IMR-90 (cell line): ENCODE measurements around the gene NAV2. TPM values are rescaled to one million over a fixed set of nuclear protein-coding genes. Genes with fewer than 3 reads are reported as not detected.

ENCODE experiments used
- ATAC-seq: fragments of 200-7000 bp; cut with Tn5 transposase; 2 replicates; pipeline ENCODE4 v1.9.1; 2020; ENCODE audit warnings: low read depth, mild to moderate bottlenecking, moderate library complexity
- BruUV-seq: library from RNA; stranded (reverse); fragments of 400-500 nt; replicated peaks from 2 replicates; lab custom pipeline; 2021; lab: Mats Ljungman, UMichigan
- CTCF ChIA-PET: fragments of 300-600 bp; formaldehyde crosslinking; extraction: SDS; loops from one replicate; lab custom pipeline; 2021; ENCODE audit warnings: antibody characterized with exemption; lab: Yijun Ruan, JAX
- POLR2A ChIA-PET: fragments of 300-600 bp; sonication (Branson Sonifier 250); formaldehyde crosslinking; loops from one replicate; lab custom pipeline; 2022; ENCODE audit warnings: antibody characterized with exemption; ENCODE audit not compliant: unreplicated experiment; lab: Charles Lee
- DNase-seq: peaks from one replicate; pipeline ENCODE4 v3.0.0; 2013
- H2AFZ ChIP-seq: replicated peaks from 2 replicates; pipeline ENCODE3; 2013; ENCODE audit warnings: low read length, mild to moderate bottlenecking; ENCODE audit not compliant: poor library complexity
- H2AK5ac ChIP-seq: 2 replicates; pipeline ENCODE4 v1.6.1; 2013; ENCODE audit warnings: low read depth, low read length, inconsistent platforms
- H2AK9ac ChIP-seq: replicated peaks from 2 replicates; pipeline ENCODE3; 2013; ENCODE audit warnings: mild to moderate bottlenecking, low read depth, low read length, moderate library complexity; ENCODE audit not compliant: poor library complexity
- H2BK120ac ChIP-seq: 2 replicates; pipeline ENCODE4 v1.6.1; 2013; ENCODE audit warnings: low read depth, low read length, inconsistent platforms
- H2BK15ac ChIP-seq: 3 replicates; pipeline ENCODE4 v1.6.1; 2013; ENCODE audit warnings: low read depth, low read length, inconsistent platforms
- H2BK20ac ChIP-seq: 2 replicates; pipeline ENCODE4 v1.6.1; 2013; ENCODE audit warnings: low read depth, mild to moderate bottlenecking, inconsistent platforms, low read length, moderate library complexity
- H2BK5ac ChIP-seq: 2 replicates; pipeline ENCODE4 v1.6.1; 2013; ENCODE audit warnings: mild to moderate bottlenecking, low read depth, low read length, inconsistent platforms; ENCODE audit not compliant: poor library complexity, severe bottlenecking
- H3K14ac ChIP-seq: replicated peaks from 2 replicates; pipeline ENCODE4 v1.6.1; 2013; ENCODE audit warnings: low read depth, low read length, inconsistent platforms
- H3K18ac ChIP-seq: 2 replicates; pipeline ENCODE4 v1.6.1; 2013; ENCODE audit warnings: low read depth, low read length, control low read depth
- H3K23ac ChIP-seq: 2 replicates; pipeline ENCODE4 v1.6.1; 2013; ENCODE audit warnings: low read depth, low read length, inconsistent platforms
- H3K27ac ChIP-seq: 2 replicates; pipeline ENCODE4 v1.5.1; 2013; ENCODE audit warnings: mild to moderate bottlenecking, control low read depth, low read length; ENCODE audit not compliant: insufficient read depth
- H3K27me3 ChIP-seq: 2 replicates; pipeline ENCODE4 v1.6.1; 2013; ENCODE audit warnings: low read length; ENCODE audit not compliant: control insufficient read depth, insufficient read depth
- H3K36me3 ChIP-seq: 2 replicates; pipeline ENCODE4 v1.6.1; 2013; ENCODE audit warnings: low read length, mixed read lengths; ENCODE audit not compliant: control insufficient read depth, insufficient read depth
- H3K4ac ChIP-seq: 2 replicates; pipeline ENCODE4 v1.6.1; 2013; ENCODE audit warnings: low read depth, low read length, inconsistent platforms
- H3K4me1 ChIP-seq: 2 replicates; pipeline ENCODE4 v1.6.1; 2013; ENCODE audit warnings: low read length, mixed read lengths; ENCODE audit not compliant: control insufficient read depth, insufficient read depth
- H3K4me2 ChIP-seq: 2 replicates; pipeline ENCODE4 v1.6.1; 2013; ENCODE audit warnings: low read depth, mild to moderate bottlenecking, control low read depth, low read length, moderate library complexity
- H3K4me3 ChIP-seq: 2 replicates; pipeline ENCODE4 v1.5.1; 2013; ENCODE audit warnings: low read depth, mild to moderate bottlenecking, control low read depth, low read length, moderate library complexity; ENCODE audit not compliant: insufficient read depth
- H3K56ac ChIP-seq: 2 replicates; pipeline ENCODE4 v1.6.1; 2013; ENCODE audit warnings: low read length, inconsistent platforms; ENCODE audit not compliant: insufficient read depth; ENCODE audit errors: extremely low read depth
- H3K79me1 ChIP-seq, 2 experiments: 2 replicates each; pipeline ENCODE4 v1.6.1; 2013; ENCODE audit warnings: low read length in 2 of 2, inconsistent platforms in 1 of 2, low read depth in 1 of 2
- H3K9ac ChIP-seq: 2 replicates; pipeline ENCODE4 v1.6.1; 2013; ENCODE audit warnings: low read depth, low read length, control low read depth
- H3K9me1 ChIP-seq: 2 replicates; pipeline ENCODE4 v1.6.1; 2013; ENCODE audit warnings: low read length, inconsistent platforms; ENCODE audit not compliant: insufficient read depth
- H3K9me3 ChIP-seq: 2 replicates; pipeline ENCODE4 v1.6.1; 2013; ENCODE audit warnings: low read length; ENCODE audit not compliant: control insufficient read depth, insufficient read depth
- H4K20me1 ChIP-seq: 2 replicates; pipeline ENCODE4 v1.6.1; 2013; ENCODE audit warnings: low read length, inconsistent platforms; ENCODE audit not compliant: insufficient read depth
- H4K5ac ChIP-seq: 2 replicates; pipeline ENCODE4 v1.6.1; 2013; ENCODE audit warnings: mild to moderate bottlenecking, low read depth, low read length, control low read depth
- H4K8ac ChIP-seq, 2 experiments: 2 replicates each; pipeline ENCODE4 v1.6.1; 2013; ENCODE audit warnings: low read depth in 2 of 2, low read length in 2 of 2, control low read depth in 1 of 2, inconsistent platforms in 1 of 2
- H4K91ac ChIP-seq: 2 replicates; pipeline ENCODE4 v1.6.1; 2013; ENCODE audit warnings: low read depth, low read length, inconsistent platforms; ENCODE audit not compliant: insufficient read depth
- BHLHE40 ChIP-seq: fragments of 150-350 bp; IDR thresholded peaks from 2 replicates; pipeline ENCODE4 v1.6.1; 2016; ENCODE audit warnings: mild to moderate bottlenecking, low read depth, low read length
- CHD1 ChIP-seq: IDR thresholded peaks from 2 replicates; pipeline ENCODE4 v1.6.1; 2012; ENCODE audit warnings: low read depth, low read length, improper control_type of control experiment
- ELK1 ChIP-seq: fragments of 150-350 bp; IDR thresholded peaks from 2 replicates; pipeline ENCODE4 v1.6.1; 2016; ENCODE audit warnings: low read depth, mild to moderate bottlenecking, low read length, moderate library complexity, borderline replicate concordance
- RCOR1 ChIP-seq: IDR thresholded peaks from 2 replicates; pipeline ENCODE4 v1.6.1; 2012; ENCODE audit warnings: mild to moderate bottlenecking, low read length, improper control_type of control experiment; ENCODE audit not compliant: insufficient replicate concordance
- RFX5 ChIP-seq: IDR thresholded peaks from 2 replicates; pipeline ENCODE4 v1.8.0; 2012; ENCODE audit warnings: low read depth, mild to moderate bottlenecking, low read length, moderate library complexity
- WGBS, 2 experiments: methylation state at CpG; one replicate each; pipeline versions ENCODE4 v1.1.5 to v1.1.7; 2013; ENCODE audit warnings: missing lambda C conversion rate in 2 of 2; ENCODE audit not compliant: insufficient read length in 1 of 2; ENCODE audit errors: extremely low coverage in 2 of 2; 5-methylcytosine and 5-hydroxymethylcytosine counted together
- dilution Hi-C: fragments of 300-500 bp; cut with HindIII; formaldehyde crosslinking; loops from one replicate; pipeline ENCODE4 v1.14.3; 2018; ENCODE audit warnings: low sequenced_read_pairs; ENCODE audit not compliant: unreplicated experiment
- in situ Hi-C: fragments of 300-500 bp; cut with MboI; formaldehyde crosslinking; loops from 3 replicates; pipeline ENCODE4 v1.14.3; 2019; ENCODE audit warnings: low sequenced_read_pairs, inconsistent platforms, mixed read lengths
- intact Hi-C: fragments of 100-400 bp; cut with micrococcal nuclease; formaldehyde crosslinking; loops from 2 replicates; pipeline ENCODE4 v1.10.0; 2022
- polyA plus RNA-seq, 3 experiments: library from polyadenylated mRNA; depleted of rRNA; stranded (reverse); fragments of >200 nt; gene quantifications; 2 replicates each; pipeline ENCODE4 v1.2.3, GENCODE V29; 2012; ENCODE audit warnings: low replicate concordance in 1 of 3
- total RNA-seq: library from RNA; depleted of rRNA; stranded (reverse); fragments of >200 nt; gene quantifications from 2 replicates; pipeline ENCODE4 v1.2.3, GENCODE V29; 2012

The NAV2 gene
- total and polyA plus RNA-seq, 2 of the 4 experiments (the other 2 are of a cell fraction), result 4.5 to 12.6 TPM

GRCh38 chr11:19768197-19768596 is 55.6 kb downstream of the NAV2 start:
- no peak overlapping the region for H2BK15ac ChIP-seq
- H4K91ac ChIP-seq, result no peak overlapping the region
- POLR2A ChIA-PET, result no interaction called here
- in situ Hi-C loops (loop anchor here (25.0 kb wide), 1 partner anchor 681 kb away; no protein-coding TSS in a partner anchor), intact Hi-C loops (no loop called here), dilution Hi-C loops (no loop called here)
- no TSS peak for BruUV-seq
- H3K27me3 ChIP-seq, result peaks cover 8% of the 10 kb centered on the region; the same call in 1 of the 2 replicates
- H3K36me3 ChIP-seq, result no peaks in the 10 kb centered on the region
- H3K27ac ChIP-seq, result no peak overlapping the region
- peaks cover 95% of the 10 kb centered on the region for H4K20me1 ChIP-seq
- ATAC-seq, result no peak
- peaks cover 62 to 74% of the 10 kb centered on the region in 2 experiments for H3K79me1 ChIP-seq
- no peak overlapping the region for H2BK20ac ChIP-seq
- H3K4me3 ChIP-seq, result no peak overlapping the region
- no peak overlapping the region for H3K23ac ChIP-seq
- H3K9me1 ChIP-seq, result peaks cover 22% of the 10 kb centered on the region
- H3K14ac ChIP-seq, result no peak overlapping the region
- no peak overlapping the region for H4K8ac ChIP-seq
- no peak overlapping the region for H3K9ac ChIP-seq
- H3K56ac ChIP-seq, result no peak overlapping the region
- no peak overlapping the region for H2AK5ac ChIP-seq
- H3K4ac ChIP-seq, result no peak overlapping the region
- peaks cover 4% of the 10 kb centered on the region for H3K4me1 ChIP-seq
- no peak overlapping the region for H2AK9ac ChIP-seq
- no peak overlapping the region for H3K4me2 ChIP-seq
- no peak overlapping the region for H3K18ac ChIP-seq
- H2AFZ ChIP-seq, result no peak overlapping the region
- no peaks in the 10 kb centered on the region for H3K9me3 ChIP-seq
- TF ChIP-seq CHD1 (no peak), ELK1 (no peak), RCOR1 (no peak), RFX5 (no peak), BHLHE40 (no peak)
- 100% methylated on average over 3 of the region's 6 CpGs; no CpG with 5 or more reads in 1 of the 2 experiments for WGBS, 2 experiments
- H4K5ac ChIP-seq, result no peak overlapping the region
- no peak overlapping the region for H2BK120ac ChIP-seq
- no peak for DNase-seq
- CTCF ChIA-PET, result interaction anchor here (0.6 kb wide), 1 partner anchor 11 kb away, joined by 3 read pairs; no protein-coding TSS in a partner anchor
- no peak overlapping the region for H2BK5ac ChIP-seq
